Bronchial epithelial cell (primary cell): ENCODE measurements around the gene TXNRD3. TPM values are rescaled to one million over a fixed set of nuclear protein-coding genes. Genes with fewer than 3 reads are reported as not detected.
A peak's percentile ranks its signal among the peaks of the same experiment; 100 is the strongest.

Source experiments
- DNase-seq: peaks from one replicate; pipeline ENCODE4 v3.0.0-alpha.2; 2010; ENCODE audit warnings: low read depth
- FAIRE-seq: peaks from 2 replicates; lab custom pipeline; 2011; peaks lifted over from hg19 to GRCh38; lab: Jason Lieb, UNC
- H3K27me3 ChIP-seq: 2 replicates; pipeline ENCODE4 v1.5.1; 2011; ENCODE audit warnings: low read length; ENCODE audit not compliant: control insufficient read depth, insufficient read depth
- H3K36me3 ChIP-seq: 2 replicates; pipeline ENCODE4 v1.5.1; 2011; ENCODE audit warnings: low read length; ENCODE audit not compliant: control insufficient read depth, insufficient read depth
- H3K4me3 ChIP-seq: 2 replicates; pipeline ENCODE4 v1.5.1; 2011; ENCODE audit warnings: mild to moderate bottlenecking, low read depth, low read length, control low read depth
- total RNA-seq: library from RNA; depleted of rRNA; stranded (reverse); fragments of >200 nt; gene quantifications from 2 replicates; pipeline ENCODE4 v1.2.1, GENCODE V29; 2014
- TF ChIP-seq, protein P1 (sequence below): IDR thresholded peaks from 2 replicates; pipeline ENCODE4 v1.5.1; 2011; ENCODE audit warnings: mild to moderate bottlenecking, moderate library complexity, low read length, control low read depth, inconsistent platforms; ENCODE audit not compliant: insufficient read depth, severe bottlenecking

TXNRD3 gene
- total RNA-seq, 1 donor from 2014 or later = 10.3 TPM

DNA sequence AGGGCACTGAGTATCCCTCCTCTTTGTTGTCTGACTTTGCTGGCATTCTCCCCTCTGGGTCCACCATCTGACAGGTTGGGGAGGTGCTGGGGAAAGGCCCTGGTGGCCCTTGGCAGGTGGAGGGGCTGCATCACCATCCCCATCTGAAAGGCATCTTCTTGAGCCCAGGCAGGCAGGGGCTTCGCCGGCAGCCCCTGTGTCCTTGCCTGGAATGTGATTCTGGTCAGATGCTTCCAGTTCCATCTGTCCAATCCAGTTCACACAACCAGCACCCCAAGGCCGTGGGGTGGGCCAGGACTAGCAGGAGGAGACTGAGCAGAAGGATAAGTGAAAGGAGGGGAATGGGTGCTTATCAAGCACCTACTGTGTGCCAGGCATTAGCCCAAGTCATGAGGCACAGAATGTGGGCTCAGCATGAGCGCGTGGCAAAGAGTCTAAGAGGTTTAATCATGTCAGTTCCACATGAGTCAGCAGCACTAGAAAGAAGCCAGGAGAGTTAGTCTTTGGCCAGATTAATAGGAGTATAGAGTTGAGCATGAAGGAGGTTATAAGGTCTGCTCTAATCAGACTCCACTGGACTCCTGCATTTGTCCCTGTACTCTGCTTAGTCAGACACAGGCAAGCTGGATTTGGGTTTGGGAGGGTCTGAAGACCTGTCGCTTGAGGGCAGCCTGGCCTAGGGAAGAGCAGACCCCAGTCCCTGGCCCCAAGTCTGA, 10.5 kb upstream of the TXNRD3 start:
- TF ChIP-seq, protein P1, sequence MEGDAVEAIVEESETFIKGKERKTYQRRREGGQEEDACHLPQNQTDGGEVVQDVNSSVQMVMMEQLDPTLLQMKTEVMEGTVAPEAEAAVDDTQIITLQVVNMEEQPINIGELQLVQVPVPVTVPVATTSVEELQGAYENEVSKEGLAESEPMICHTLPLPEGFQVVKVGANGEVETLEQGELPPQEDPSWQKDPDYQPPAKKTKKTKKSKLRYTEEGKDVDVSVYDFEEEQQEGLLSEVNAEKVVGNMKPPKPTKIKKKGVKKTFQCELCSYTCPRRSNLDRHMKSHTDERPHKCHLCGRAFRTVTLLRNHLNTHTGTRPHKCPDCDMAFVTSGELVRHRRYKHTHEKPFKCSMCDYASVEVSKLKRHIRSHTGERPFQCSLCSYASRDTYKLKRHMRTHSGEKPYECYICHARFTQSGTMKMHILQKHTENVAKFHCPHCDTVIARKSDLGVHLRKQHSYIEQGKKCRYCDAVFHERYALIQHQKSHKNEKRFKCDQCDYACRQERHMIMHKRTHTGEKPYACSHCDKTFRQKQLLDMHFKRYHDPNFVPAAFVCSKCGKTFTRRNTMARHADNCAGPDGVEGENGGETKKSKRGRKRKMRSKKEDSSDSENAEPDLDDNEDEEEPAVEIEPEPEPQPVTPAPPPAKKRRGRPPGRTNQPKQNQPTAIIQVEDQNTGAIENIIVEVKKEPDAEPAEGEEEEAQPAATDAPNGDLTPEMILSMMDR = no peak
- no peak for FAIRE-seq

DNA sequence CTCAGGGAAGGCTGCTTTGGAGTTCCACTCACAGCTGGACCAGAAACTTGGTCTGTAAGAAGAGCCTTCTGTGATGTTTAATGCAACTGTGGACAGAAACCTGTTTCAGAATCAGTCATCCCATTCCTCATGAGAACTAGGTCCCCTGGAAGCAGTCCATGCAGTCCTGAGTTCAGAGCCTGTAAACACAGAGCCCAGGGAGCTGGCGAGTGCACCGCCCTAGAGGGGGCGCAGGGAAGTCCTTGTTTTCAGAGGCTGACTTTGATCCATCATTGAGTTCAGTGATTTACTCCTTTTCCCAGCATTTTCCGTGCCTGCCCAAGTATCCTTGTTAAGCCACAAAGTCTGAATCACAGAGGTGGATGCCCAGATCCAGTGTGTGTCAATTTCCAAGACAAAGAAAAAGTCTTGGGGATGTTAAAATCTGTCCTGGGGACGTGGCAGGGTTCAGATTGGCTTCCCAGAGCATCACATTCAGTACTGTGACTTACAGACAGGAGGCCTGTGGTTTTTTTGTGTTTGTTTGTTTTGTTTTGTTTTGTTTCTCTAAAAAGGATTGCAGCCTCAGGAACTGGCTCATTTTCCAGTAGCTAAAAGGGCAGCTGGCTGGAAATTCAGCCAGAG, 9.8 kb upstream of the TXNRD3 start:
- Histone ChIP-seq H3K36me3 (no peaks in the 10 kb centered on the region), H3K27me3 (peaks cover 9% of the 10 kb centered on the region), H3K4me3 (no peak overlapping the region)
- no peak for FAIRE-seq
- no peak for DNase-seq
- TF ChIP-seq, protein P1 = no peak

More for the DNA sequence above, 10.5 kb upstream of the TXNRD3 start:
- Histone ChIP-seq H3K4me3 (no peak overlapping the region), H3K36me3 (no peaks in the 10 kb centered on the region), H3K27me3 (peaks cover 9% of the 10 kb centered on the region)
- no peak for DNase-seq

DNA sequence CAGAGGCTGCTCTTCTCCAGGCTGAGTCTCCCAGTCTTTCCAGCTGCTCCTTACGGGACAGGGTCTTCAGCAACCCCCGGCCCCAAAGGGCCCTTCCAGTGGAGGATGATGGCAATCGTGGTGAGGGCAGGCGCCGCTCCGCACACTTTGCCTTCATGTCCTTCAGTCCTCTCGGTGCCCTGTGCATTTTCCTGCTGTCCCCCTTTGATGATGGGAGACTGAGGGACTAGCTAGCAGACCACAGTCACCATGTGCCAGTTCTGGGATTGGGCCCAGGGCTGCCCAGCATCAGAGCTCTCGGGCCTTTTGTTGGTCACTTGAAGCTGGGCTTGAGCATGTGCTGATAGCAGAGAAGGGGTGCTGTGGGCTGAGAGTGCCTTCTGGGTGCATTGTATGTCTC, 8.8 kb upstream of the TXNRD3 start:
- Histone ChIP-seq H3K27me3 (peaks cover 9% of the 10 kb centered on the region), H3K36me3 (no peaks in the 10 kb centered on the region), H3K4me3 (no peak overlapping the region)
- DNase-seq = no peak
- TF ChIP-seq, protein P1 = no peak
- FAIRE-seq = no peak

DNA sequence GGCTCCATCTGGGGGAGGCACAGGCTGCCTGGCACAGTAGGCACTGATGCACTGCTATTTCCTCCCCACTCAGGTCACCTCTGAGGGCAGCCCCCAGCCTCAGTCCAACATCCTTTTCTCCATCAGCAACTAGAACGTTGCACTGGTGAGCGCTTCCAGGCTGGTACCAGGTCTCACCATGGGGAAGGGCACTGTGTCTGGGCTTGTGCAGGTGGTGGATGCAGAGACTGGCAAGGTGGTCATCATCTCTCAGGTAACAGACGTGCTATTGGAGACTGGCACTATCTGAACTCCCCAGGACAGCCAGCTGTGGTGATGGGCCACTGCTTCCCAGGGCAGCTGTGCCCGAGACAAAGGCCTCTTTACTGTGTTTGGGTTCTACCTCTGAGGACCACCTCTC, 8.3 kb upstream of the TXNRD3 start:
- FAIRE-seq = peak; percentile 83

DNA sequence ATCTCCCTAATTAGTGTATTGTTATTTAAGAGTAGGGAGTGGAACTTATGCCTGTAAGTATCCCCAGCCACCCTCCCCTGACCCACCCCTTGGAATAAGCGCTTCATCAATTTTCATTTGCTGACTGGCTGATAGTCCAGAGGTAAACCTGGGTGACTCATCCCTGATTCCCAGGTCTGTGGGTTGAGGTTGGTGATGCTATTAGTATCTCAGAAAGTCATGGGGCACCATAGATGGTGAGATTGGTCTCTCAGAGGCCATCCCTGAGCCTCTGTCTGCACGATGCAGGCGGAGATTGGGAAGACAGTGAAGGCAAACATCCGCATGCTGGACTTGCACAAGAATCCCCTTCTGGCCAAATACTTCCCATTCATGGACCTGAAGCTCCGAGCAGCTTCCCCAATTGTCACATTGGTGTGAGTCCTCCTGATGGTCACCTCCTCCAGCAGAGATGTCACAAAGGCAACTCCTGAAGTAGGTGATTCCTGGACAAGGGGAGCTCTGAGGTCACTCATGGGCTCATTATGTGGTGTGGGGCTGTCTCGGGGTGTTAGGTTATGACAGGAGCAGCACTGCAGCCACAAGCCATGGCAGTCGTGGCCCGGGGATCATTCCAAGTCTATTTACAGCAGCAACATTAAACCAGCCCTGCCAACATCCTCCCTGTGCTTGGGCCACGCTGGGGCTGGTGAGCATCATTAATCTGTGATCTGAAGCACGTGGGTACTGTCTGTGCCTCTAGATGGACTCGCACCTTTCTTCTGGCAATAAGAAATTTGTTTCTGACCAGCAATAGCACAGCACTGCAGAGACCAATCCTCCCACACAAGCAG, 6.8 kb upstream of the TXNRD3 start:
- Histone ChIP-seq H3K27me3 (peaks cover 9% of the 10 kb centered on the region), H3K36me3 (no peaks in the 10 kb centered on the region), H3K4me3 (no peak overlapping the region)
- DNase-seq = no peak
- TF ChIP-seq, protein P1 = no peak
- no peak for FAIRE-seq

More for the DNA sequence above, 8.3 kb upstream of the TXNRD3 start:
- DNase-seq = no peak
- TF ChIP-seq, protein P1 = no peak
- H3K36me3 ChIP-seq = no peaks in the 10 kb centered on the region
- H3K4me3 ChIP-seq = no peak overlapping the region
- H3K27me3 ChIP-seq = peaks cover 9% of the 10 kb centered on the region
